ENCODE measurements around the gene MARK3. TPM values are rescaled to one million over a fixed set of nuclear protein-coding genes. Genes with fewer than 3 reads are reported as not detected.
A peak's percentile ranks its signal among the peaks of the same experiment; 100 is the strongest.

Gene MARK3
- total RNA-seq: 87.0 TPM

DNA sequence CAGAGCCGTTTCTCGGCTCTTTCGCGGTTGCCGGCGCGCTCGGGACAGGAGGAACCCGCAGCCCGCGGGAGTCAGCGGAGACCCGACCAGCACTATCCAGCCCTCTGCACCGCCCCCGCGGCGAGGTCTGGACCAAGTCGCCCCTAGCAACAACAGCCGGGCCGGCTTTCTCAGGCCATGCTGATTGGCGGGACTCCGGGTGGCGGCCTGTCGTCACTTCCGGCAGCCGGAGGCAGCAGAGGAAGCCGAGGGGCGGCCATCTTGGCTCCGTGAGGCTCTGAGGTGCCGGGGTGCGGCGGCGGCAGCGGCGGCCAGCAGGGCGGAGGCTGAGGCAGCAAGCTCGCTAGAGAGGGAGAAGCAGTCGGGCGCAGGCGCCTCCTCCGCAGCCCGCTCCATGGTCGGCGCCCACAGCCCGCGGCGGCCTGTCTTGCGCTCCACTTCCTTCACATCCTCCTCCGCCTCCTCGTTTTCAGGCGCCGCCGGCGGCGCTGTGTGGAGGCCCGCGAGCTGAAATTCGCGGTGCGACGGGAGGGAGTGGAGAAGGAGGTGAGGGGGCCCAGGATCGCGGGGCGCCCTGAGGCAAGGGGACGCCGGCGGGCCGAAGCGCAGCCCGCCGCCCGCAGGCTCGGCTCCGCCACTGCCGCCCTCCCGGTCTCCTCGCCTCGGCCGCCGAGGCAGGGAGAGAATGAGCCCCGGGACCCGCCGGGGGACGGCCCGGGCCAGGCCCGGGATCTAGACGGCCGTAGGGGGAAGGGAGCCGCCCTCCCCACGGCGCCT lies at the start of gene MARK3:
Gene MARK3 (plus strand): TSS at position 264 of the 777 bp plus-strand sequence. CDS start 615 bp downstream, outside the sequence.

DNA sequence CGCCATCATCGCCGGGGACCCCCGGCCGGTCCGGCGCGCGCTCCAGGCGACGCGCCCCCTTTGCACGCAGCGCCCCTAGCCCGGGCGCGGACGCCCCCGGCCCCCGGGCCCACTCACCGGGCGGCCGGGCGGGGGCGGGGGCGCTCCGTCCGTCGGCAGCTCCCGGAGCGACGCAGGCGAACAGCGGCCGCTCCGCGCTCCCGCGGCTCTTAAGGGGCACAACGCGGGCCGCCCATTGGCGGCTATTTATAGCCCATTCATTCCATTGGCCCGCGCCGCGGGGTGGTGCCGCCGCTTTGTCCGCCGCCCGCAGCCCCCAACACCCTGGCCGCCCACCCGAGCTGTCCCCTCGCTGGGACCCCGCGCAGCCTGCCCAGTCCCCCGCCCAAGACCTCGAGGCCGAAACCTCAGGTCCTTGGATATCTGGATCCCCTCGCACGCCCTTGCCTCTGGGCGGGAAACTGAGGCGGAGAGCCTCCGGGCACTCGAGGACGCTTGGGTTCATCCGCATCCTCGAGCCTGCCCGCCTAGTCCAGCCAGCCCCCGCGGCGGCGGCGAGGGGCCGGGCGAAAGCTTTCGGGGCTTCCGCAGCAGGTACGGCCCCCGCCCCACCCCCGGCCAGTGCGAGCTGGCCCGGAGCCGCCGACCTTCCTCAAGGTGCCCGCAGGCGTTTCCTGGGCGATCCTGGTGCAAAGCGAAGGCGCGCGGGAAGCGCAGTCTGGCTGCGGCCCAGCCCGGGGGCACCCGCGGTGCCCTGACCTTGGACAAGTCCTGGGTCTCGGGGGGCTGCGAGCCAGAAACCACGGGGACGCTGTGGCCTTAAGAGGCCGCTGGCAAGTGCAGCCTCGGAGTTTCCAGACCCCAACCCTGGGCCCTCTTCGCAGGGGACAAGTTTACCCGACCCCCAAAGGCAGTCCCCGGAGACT lies 137.7 kb downstream of the MARK3 start, which contains the start of gene CKB:
Gene CKB (minus strand): TSS at position 182 of the 926 bp plus-strand sequence. CDS start 337 bp downstream, outside the sequence.

GRCh38 chr14:103528587-103529382 lies 143.6 kb downstream of the MARK3 start, which contains the start of gene TRMT61A:
TSS of gene TRMT61A (plus strand) at chr14:103529196. CDS start at chr14:103529979, 783 bp downstream.

Small RNAs within 50 kb of the gene (small RNA-seq; reads per million reads assigned to genes)
- gene RNU7-160P (ENCODE audit: low replicate concordance) (not detected), gene SNORA28 (ENCODE audit: low replicate concordance) (30.8 reads per million, percentile 96 among the genes with 10 or more reads in this experiment)

Other genes with a start within 250 kb of the MARK3 start
- 133 TPM for gene EIF5, start 51.2 kb upstream of the MARK3 start, total RNA-seq
- gene CKB, start 137.4 kb downstream of the MARK3 start, total RNA-seq: 140 TPM
- 12.1 TPM for gene TRMT61A, start 143.8 kb downstream of the MARK3 start, total RNA-seq
- 25.0 TPM for gene BAG5, start 177.2 kb downstream of the MARK3 start, total RNA-seq
- gene COA8, start 177.5 kb downstream of the MARK3 start, total RNA-seq: 31.2 TPM
- gene KLC1, start 243.8 kb downstream of the MARK3 start, total RNA-seq: 167 TPM